NAMALWA (cell line): ENCODE data around the gene MAN2C1.

ENCODE experiments used
- DNase-seq: peaks from one replicate; pipeline ENCODE4 v3.0.0-alpha.2; 2015; ENCODE audit warnings: low spot score

The MAN2C1 gene

DNA sequence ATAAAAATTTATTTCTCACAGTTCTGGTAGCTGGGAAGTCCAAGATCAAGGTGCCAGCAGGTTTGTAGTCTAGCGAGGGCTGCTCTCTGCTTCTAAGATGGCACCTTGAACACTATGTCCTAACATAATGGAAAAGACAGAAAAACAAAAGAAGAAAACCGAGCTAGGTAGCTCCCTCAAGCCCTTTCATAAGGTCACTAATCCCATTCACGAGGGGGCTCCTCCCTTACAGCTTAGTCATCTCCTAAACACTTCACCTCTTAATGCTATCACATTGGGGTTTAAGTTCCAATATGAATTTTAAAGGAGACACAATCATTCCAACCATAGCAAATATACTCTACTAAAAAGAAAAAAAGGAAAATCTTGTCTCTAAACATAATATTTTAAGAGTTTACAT, 62.2 kb downstream of the MAN2C1 start:
- DNase-seq: no peak
